ENCODE results near the gene GNB2.
"Not testable (repeated sequence)": the region's sequence is repeated elsewhere in the genome, so short reads cannot be mapped to it uniquely, and the experiment has no call there.

Gene GNB2

GRCh38 chr7:100655908-100656674 lies 17.4 kb upstream of the GNB2 start, which contains the start of gene ACTL6B:
Gene ACTL6B (minus strand): TSS chr7:100656448. CDS start chr7:100656354, 94 bp downstream.
- H3K4me3 ChIP-seq: no peak within 1 kb of the TSS
- H3K27ac ChIP-seq: no peak within 1 kb of the TSS

- H3K27ac ChIP-seq, H3K4me3 ChIP-seq: not testable (repeated sequence)
Observed at GRCh38 chr7:100662194-100662776, 11.3 kb upstream of the GNB2 start.

DNA sequence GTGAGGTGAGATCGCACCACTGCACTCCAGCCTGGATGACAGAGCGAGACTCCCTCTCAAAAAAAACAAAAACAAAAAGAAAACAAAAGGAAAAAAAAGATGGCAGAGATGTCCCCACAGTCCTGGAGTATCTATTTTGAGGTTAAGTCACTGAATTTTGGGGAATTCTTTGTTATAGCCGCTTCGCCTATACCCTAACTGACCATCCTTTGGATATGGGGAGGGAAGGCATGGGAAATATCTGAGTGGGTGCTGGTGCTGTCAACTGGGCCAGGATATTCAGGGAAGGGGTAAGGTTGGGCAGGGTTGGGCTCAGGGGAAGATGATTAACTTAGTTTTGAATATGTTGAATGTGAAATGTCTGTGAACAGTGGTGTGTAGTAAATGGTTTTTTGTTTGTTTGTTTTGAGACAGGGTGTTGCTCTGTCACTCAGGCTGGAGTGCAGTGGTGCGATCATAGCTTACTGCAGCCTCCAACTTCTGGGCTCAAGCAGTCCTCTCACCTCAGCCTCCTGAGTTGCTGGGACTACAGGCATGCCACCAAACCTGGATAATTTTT lies 8.3 kb upstream of the GNB2 start:
- no peak overlapping the region for H3K4me3 ChIP-seq
- no peak overlapping the region for H3K27ac ChIP-seq

GRCh38 chr7:100667331-100668068 lies 6.0 kb upstream of the GNB2 start:
- no peak overlapping the region for H3K27ac ChIP-seq
- no peak overlapping the region for H3K4me3 ChIP-seq

DNA sequence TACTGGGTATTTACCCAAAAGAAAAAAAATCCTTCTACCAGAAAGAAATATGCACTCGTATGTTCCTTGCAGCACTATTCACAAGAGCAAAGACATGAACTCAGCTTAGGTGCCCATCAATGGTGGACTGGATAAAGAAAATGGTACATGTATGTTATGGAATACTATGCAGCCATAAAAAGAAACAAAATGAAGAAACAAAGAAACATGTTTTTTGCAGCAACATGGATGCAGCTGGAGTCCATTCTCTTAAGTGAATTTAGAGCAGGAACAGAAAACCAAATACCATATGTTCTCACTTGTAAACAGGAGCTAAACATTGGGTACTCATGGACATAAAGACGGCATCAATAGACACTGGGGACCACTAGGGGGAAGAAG lies 5.5 kb upstream of the GNB2 start:
- Histone ChIP-seq H3K4me3 (no peak overlapping the region), H3K27ac (no peak overlapping the region)

DNA sequence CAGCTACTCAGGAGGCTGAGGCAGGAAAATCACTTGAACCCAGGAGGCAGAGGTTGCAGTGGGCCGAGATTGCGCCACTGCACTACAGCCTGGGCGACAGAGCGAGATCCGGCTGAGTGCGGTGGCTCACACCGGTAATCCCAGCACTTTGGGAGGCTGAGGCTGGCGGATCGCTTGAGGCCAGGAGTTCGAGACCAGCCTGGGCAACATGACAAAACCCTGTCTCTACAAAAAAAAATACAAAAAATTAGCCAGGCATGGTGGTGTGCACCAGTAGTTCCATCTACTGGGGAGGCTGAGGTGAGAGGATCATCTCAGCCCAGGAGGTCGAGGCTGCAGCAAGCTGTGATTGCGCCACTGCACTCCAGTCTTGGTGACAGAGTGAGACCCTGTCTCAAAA lies 4.4 kb upstream of the GNB2 start:
- not testable (repeated sequence) for H3K4me3 ChIP-seq

GRCh38 chr7:100670074-100670473 lies 3.5 kb upstream of the GNB2 start:
- no peak overlapping the region for H3K27ac ChIP-seq
- H3K4me3 ChIP-seq: no peak overlapping the region

More for the DNA sequence above, 4.4 kb upstream of the GNB2 start:
- not testable (repeated sequence) for H3K27ac ChIP-seq

DNA sequence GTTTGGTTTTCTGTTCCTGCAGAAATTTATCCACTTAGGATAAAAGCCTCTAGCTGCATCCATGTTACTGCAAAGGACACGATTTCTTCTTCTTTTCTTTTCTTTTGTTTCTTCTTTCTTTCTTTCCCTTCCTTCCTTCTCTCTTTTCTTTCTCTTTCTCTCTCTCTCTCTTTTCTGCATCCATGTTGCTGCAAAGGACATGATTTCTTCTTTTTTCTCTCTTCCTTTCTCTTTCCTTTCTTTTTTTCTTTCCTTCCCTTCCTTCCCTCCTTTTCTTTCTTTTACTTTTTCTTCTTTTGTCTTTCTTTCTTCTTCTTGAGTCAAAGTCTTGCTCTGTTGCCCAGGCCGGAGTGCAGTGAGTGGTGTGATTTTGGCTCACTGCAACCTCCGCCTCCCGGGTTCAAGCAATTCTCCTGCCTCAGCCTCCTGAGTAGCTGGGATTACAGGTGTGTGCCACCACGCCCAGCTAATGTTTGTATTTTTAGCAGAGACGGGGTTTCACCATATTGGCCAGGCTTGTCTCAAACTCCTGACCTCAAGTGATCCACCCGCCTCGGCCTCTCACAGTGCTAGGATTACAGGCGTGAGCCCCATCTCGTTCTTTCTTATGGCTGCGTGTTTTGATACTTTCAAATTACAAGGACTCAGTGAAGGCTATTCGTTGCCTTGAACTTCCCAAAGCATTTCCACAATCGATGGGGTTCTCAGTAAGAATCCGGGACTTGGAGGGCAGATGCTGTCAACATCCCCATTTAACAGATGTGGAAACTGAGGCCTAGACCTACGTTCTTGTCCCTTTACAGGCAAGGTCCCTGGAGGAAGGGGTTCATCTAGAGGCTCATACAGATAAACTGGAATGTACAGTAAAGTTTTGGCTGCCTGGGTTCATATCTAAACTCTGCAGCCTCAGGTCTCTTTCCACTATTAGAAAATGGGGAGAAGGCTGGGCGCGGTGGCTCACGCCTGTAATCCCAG lies 1.9 kb upstream of the GNB2 start:
- Histone ChIP-seq H3K4me3 (no peak overlapping the region), H3K27ac (no peak overlapping the region)

- H3K27ac ChIP-seq: peak overlapping the region; percentile 79 to 100 (median 99)
- peak overlapping the region; percentile 66 to 98 (median 91) for H3K4me3 ChIP-seq
Observed at GRCh38 chr7:100673942-100674410, 436 bp downstream of the GNB2 start.

- Histone ChIP-seq H3K4me3 (peak overlapping the region; percentile 66 to 98 (median 91)), H3K27ac (peak overlapping the region; percentile 79 to 100 (median 99))
Observed at GRCh38 chr7:100674411-100675104, 1.0 kb downstream of the GNB2 start.

DNA sequence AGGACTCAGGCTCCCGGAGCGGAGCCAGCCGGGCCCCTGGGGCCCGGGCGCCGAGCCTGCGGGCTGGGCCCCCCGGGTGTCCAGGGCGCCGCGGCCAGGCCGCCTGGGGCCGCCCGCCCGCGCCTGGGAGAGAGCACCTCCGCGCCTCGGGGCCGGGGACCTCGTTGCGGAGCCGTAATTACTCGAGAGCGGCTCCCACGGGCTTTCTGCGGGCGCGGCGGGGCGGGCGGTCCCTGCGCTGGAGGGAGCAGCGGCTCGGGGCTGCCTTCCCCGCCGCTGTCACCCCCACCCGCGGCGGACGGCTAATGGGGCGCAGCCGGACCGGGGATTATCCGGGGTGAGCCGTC lies 1.5 kb downstream of the GNB2 start:
- H3K27ac ChIP-seq: peak overlapping the region; percentile 67 to 100 (median 99)
- H3K4me3 ChIP-seq: peak overlapping the region; percentile 66 to 98 (median 91)

- Histone ChIP-seq H3K4me3 (peak overlapping the region; percentile 66 to 98 (median 91)), H3K27ac (peak overlapping the region; percentile 67 to 100 (median 99))
Observed at GRCh38 chr7:100675581-100676350, 2.2 kb downstream of the GNB2 start.

- Histone ChIP-seq H3K4me3 (peak overlapping the region in 5 of 7 experiments; percentile 66 to 97 (median 91)), H3K27ac (peak overlapping the region; percentile 26 to 100 (median 99))
Observed at GRCh38 chr7:100676501-100677306, 3.2 kb downstream of the GNB2 start.

- peak overlapping the region in 4 of 21 experiments; percentile 20 to 100 (median 96) for H3K27ac ChIP-seq
- H3K4me3 ChIP-seq: no peak overlapping the region
Observed at GRCh38 chr7:100677308-100678267, 4.0 kb downstream of the GNB2 start.

GRCh38 chr7:100678291-100678984 lies 4.9 kb downstream of the GNB2 start:
- H3K4me3 ChIP-seq: no peak overlapping the region
- peak overlapping the region in 2 of 21 experiments; percentile 22 to 41 for H3K27ac ChIP-seq
